ENCODE results near the gene TIMM22.
A peak's percentile ranks its signal among the peaks of the same experiment; 100 is the strongest.
"Not testable (repeated sequence)": the region's sequence is repeated elsewhere in the genome, so short reads cannot be mapped to it uniquely, and the experiment has no call there.

Gene TIMM22

DNA sequence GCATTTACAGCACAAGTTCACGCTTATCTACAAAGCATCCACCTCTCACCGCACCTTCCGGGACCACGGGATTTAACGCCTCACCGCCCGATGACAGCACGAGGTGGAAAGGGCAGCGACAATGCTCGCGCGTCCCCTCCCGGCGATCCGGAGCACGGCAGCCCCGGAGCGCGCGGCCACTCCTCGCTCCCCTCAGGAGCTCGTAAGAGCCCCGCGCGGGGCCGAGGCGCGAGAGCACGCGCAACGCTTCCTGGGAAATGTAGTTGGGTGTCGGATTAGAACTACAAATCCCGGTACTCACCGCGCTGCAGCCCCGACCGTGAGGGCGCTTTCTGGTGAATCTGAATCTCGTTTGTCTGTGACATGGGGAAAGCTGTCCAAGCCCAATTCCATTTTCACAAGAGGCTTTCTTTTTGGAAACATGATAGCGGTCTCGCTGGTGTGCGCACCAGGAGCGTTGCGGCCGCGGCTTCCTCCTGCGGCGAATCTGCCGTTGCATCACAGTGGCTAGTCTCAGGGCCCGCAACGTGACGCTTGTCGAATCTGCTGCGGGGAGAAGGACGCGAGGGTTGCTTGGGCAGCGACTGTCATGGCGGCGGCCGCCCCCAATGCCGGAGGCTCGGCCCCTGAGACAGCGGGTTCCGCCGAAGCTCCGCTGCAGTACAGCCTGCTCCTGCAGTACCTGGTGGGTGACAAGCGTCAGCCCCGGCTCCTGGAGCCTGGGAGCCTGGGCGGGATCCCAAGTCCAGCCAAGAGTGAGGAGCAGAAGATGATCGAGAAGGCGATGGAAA is at the start of gene TIMM22:
Gene TIMM22, plus strand, starts transcription at position 576 of the 791 bp plus-strand sequence. Its CDS starts 14 bp downstream, at position 590.
- peak; percentile 99 for DNase-seq

DNA sequence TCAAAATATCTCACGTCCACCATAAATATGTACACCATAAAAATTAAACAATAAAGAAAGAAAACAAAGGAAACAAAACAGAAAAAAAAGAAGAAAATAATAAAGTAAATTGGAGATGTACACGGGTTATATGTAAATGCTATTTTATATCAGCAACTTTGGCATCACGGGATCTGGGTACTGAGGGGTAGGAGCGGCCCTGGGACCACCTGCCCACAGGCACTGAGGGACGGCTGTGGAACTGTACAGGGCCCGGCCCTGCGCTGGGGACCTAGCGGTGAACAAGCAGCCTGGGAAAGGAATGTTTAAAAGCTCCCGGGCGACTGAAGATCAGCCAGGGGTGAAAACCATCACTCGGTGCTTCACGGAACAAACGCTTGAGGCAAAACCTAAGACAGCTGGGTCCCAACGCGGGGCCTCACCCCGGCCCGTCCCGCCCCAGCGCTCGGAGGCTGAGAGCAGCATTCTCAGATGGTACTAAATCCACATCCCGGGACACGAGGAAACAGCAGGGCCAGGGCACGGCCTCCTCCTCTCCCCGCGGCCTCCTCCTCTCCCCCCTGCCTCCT is 48.6 kb upstream of the TIMM22 start:
- DNase-seq = no peak

DNA sequence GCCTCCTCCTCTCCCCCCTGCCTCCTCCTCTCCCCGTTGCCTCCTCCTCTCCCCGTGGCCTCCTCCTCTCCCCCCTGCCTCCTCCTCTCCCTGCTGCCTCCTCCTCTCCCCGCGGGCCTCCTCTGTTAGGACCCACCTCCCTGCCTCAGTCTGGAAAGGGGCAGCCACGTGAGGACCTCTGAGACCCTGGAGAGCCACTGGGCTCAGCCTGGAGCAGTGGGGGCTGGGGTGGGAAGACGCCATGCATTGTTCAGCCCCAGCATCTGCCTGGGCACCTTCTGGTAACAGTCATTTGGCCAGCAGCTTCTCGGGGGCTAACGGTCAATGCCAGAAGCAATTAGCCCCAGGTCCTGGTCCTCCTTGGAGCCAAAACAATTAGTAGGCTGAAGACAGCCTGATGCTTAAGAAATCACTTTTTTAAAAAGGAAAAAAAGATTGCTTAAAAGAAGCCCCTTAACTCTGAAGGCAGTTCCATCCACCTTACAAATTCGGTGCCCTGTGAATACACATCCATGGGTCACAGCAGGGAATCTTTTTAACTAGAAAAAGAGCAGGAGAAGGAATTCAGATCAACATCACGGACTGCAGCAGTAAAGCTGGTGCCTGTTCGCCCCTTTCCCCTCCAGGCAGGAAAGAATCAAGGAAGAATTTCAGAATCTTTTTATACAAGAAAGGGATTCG is 47.2 kb upstream of the TIMM22 start:
- DNase-seq = no peak

DNA sequence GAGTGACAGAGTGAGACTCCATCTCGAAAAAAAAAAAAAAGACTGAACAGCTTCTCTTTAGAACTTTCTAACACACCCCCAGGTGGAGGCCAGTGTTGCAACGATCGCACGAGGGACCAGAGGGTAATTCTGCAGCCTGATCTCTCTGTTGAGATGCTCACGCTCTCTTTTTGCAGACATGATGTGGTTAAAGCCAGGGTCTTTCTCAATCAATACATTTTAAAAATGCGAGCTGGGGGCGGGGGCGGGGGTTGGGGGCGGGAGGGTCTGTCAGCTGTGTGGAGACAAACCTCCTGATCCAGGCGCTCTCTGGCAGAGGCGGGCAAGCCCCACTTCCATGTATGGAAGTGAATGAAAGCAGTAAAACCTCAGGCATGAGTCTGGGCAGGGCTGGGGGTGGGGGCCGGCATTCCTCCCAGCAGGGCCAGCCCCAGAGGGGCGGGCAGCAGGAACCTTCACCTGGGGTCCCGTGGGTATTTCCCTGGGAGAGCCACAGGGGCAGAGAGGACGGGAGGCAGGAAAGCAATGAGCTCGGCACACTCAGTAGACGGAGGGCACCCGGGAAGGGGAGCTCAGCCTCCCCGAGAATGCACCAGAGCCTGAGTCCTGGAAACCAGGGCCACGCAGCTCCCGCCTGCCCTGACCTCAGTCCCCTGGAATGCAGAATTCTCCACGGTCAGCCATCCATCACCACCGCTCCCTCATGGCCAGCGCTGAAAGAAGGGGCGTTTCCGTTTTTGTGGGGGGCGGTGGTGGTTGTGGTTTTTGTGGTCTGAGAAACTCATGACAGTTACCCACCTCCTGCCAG is 45.4 kb upstream of the TIMM22 start:
- peak; percentile 31 for DNase-seq

DNA sequence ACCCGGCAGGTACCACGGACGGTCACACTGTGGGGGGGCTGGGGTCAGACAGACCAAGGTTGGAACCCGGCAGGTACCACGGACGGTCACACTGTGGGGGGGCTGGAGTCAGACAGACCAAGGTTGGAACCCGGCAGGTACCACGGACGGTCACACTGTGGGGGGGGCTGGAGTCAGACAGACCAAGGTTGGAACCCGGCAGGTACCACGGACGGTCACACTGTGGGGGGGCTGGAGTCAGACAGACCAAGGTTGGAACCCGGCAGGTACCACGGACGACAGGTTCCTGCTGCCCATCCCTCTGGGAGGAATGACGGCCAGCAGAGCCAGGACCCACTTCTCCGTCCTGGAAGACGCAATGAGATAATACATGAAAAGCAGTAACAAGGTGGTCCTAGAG is 44.3 kb upstream of the TIMM22 start:
- DNase-seq = not testable (repeated sequence)

DNA sequence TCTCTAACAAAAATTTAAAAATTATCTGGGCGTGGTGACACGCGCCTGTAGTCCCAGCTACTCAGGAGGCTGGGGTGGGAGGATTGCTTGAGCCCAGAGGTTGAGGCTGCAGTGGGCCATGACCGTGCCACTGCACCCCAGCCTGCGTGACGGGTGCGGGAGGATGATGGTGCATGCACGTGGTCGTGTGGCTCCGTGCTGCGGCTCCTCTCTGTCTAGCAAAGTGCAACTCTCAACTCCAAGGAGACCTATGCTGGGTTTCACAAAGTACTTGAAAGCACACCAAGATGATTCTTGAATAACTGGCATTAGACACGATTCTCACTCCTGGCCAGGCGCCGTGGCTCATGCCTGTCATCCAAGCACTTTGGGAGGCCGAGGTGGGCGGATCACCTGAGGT is 43.2 kb upstream of the TIMM22 start:
- DNase-seq = no peak

DNA sequence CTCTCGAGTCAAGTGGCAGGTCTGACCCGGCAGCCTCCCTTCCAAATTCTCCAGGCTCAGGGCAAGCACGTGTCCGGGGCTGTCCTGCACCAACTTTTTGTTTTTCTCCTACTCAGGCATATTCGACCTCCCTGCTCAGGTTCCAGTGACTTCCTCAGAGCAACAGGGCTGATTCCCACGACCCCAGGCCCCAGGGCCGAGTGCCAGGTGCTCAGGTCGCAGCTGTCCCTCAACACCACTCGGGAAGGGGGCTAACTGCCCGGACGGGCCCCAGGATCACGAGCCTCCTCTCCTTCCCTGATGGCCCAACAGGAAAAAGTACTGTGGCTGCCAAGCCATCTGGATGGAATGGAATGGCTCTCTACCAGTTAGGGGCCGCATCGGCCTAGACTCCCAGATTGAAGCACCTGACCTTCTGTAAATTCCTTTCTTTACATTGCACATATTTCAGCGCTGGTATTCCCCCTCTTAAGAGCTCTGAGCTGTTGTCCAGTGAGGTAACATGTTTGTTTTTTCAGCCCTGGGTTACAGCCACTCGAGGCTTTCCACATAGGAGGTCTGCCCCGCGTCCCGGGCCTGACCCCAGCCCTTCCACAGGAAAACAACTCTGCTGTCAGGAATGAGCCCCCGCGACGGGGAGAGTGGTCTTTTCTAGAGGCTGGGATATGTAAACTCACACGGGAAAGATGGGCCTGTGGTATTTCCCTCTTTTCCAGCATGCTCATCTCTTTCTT is 42.3 kb upstream of the TIMM22 start:
- no peak for DNase-seq

DNA sequence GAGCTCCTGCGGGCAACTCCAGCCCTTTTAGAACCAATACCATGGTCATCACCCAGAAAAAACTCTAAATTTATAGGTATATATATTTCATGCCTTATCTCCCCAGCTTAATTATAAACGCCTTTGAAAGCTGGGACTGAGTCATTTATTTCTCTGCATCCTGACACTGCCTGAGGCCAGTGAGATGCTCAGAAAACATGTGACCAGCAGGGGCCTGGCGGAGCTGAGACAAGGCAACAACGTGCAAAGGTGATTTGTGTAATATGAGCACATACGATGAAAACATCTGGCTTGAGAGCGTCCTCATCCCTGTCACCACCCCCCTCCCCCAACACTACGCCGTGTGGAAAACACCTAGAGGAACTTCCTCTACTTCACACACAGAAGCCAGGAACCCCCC is 40.0 kb upstream of the TIMM22 start:
- no peak for DNase-seq

DNA sequence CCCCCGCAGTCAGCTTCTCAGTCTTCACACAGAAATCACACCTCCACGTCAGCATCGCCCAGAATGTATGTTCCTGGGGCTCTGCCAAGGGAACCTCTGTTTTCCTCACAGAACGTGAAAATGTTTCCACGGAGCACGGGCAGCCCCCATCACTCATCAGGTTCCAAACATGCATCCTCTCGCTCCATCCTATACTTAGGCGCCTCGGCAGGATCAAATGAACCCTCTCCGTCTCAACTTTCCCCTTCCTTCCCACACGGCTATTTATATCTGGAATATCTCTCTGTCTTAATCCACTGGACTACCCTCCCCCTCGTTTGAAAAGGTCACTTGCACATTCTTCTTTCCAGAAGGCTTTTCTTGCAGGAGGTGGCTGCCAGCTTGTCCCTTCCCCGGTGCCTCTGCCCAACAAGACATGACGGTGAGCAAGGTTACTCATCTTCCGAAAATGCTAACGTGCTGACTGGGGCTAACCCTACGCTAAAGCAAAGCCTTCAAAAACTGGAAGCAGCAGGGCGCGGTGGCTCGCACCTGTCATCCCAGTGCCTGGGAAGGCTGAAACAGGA is 39.0 kb upstream of the TIMM22 start:
- no peak for DNase-seq

DNA sequence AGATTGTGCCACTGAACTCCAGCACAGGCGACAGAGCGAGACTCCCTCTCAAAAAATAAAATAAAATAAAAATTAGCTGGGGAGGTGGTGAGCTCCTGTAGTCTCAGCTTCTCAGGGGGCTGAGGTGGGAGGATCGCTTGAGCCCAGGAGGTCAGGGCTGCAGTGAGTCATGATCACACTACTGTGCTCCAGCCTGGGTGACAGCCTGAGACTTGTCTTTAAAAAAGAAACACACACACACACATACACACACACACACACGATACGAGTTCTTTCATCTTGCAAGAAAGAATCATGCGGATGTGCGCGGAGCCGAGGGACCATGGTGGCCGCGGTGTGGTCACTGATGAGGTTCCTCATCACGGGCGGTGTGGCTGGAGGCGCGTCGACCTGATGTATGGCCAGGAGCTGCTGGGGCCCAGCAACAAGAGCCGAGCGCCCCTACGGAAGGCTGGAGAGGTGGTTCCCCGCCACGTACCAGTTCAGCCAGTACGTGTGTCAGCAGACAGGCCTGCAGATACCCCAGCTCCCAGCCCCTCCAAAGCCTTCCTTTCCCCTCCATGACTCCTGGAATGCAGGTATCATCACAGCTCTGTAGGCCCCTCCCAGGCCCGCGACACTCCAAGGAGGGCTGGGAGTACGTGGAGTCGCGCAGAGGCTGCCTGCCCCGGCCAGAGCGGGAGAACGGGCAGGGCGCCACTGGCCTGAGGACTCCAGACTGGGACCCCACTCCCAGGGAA is 38.0 kb upstream of the TIMM22 start:
- DNase-seq = no peak

DNA sequence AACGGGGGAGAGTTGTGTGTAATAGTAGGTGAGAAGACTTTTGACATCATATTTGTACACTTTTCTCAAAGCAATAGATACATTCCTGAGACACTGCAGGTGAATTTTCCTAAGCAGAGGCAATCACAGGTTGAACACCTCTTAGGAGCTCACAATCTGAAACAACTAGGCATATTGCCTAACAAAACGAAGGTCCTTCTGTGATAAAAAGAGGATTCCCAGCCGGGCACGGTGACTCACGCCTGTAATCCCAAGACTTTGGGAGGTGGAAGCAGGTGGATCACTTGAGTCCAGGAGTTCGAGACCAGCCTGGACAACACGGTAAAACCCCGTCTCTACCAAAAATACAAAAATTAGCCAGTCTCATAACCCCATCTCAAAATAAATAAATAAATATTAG is 34.8 kb upstream of the TIMM22 start:
- no peak for DNase-seq

DNA sequence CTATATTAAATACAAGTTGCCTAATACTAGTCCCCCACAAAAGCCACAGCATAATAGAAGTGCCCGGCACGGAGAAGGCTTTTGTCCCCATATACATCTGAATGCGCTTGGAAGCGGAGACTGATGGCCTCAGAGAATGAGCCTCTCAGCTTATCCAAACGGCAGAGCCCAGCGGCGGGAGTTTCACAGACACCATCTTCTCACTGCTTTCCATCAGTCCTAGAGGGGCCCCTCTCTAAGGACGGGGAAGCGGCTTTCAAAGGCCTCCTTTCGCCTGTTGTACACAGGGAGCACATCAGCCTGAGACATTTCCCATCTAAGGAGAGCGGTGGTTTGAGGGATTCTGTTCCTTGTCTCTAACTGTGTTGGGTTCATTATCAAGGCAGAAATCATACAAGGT is 34.3 kb upstream of the TIMM22 start:
- no peak for DNase-seq

DNA sequence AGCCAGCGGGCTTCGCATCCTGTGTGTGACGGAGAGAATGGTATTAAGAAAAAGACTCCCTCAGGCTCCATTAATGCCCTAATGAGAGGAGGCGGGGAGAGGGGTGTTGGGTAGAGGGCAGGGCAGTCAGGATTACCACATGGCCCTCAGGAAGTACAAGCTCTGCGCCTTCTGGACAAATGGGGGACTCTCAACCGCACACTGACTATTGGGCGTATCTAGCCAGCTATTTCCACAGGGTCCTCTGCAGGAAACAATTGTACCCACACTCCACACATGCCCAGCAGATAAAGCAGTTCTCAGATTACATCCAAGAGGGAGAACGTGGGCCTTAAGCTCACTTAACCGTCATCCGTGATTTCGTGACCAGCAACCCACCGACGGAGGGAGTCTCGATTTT is 32.1 kb upstream of the TIMM22 start:
- DNase-seq = peak; percentile 20

DNA sequence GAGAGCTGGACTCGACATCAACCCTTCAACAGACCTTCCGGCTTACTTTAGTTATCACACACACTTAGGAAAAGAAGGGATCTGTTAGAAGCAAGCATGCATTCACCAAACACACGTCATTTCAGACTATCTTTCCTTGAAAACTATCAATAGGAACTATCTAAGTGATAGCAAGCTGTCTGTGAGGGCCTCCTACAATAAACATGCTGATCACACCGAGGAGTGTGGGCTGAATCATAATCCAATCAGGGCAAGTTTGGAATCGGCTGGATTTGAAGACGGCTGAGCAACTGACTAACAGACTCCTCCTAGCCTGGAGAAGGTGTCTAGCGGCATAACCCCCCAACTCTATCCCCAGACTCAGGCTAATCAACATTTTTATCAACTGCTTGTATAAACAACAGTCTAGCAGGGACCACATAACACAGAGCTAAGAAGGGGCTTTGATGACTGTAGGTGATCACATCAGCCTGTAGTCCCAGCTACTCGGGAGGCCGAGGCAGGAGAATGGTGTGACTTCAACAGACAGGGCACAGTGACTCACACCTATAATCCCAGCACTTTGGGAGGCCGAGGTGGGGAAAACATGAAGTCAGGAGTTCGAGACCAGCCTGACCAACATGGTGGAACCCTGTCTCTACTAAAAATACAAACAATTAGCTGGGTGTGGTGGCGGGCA is 31.5 kb upstream of the TIMM22 start:
- DNase-seq = no peak

DNA sequence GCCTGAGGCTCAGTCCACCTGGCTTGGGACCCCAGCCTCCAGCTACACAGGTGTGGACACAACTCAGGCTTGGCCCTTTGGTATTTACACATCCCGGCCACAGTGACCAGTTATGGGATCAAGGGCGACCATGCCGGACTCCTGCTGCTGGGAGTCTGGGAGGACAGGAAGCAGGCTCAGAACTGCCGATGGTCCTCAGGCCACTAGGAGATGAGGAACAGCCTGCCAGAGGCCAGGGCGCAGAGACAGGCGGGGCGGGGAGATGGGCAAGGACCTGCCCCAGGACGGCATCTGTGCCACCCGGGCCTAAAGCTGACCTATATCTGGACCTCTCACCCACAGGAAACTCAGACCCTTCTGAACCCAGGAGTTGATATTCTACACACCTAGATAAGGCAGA is 29.8 kb upstream of the TIMM22 start:
- DNase-seq = no peak

DNA sequence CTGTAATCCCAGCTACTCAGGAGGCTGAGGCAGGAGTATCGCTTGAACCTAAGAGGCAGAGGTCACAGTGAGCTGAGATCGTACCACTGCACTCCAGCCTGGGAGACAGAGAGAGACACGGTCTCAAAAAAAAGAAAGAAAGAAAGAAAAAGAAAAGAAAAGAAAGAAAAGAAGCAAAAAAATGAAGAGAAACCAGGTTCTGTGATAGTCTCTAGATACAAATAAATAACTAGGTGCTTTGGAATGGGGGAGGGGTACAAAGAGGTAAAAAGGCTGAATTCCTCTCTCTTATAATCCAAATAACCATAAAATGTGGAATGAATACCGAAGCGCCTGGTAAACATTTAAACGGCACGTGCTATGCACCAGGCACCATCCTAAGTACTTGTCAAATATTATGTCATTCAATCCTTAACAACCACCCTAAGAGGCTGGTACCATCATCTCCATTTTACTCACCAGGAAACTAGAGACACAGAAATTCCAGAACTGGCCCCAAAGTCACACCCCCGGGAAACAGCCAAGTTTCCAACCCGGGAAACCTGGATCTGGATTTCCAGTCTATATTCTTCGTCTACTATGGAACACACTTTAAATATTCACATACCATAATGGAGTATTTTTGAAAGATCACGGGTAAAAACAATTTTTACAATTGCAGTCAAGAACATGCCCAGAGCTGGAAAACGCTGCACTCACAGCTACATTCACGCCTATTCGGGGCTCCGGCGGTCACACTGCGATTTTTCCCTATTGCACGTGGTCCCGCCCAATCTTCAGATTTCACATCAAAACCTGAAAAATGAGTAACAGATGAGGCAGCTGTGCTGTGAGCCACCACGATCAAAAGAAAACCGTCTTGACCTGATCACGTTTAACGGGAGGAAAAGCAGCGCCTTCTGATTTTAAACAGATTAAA is 27.9 kb upstream of the TIMM22 start:
- no peak for DNase-seq

DNA sequence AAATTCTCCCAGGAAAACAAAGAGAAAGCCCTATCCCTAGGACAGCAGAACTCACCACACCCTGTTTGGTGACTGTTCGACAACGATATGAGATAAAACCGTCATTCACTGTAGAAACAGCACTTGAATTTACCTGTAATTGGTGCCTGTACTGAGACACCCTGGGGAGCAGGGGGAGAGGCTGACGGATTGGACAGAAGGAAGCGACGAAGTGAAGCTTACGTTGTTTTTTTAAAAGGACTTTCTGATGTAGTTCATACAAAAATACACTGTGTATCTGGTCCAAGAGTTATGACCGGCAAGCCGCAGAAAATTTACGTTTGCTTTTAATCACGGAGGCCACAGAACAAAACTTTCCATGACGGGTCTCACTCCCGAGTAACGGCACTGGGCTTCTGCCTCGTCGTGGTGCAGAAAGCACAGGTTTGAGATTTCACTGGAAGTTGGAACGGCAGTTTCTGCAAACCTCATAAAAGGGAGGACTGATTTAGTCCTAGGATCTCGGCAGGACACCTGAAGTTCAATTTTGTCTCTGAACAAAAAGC is 27.0 kb upstream of the TIMM22 start:
- DNase-seq = peak; percentile 21

DNA sequence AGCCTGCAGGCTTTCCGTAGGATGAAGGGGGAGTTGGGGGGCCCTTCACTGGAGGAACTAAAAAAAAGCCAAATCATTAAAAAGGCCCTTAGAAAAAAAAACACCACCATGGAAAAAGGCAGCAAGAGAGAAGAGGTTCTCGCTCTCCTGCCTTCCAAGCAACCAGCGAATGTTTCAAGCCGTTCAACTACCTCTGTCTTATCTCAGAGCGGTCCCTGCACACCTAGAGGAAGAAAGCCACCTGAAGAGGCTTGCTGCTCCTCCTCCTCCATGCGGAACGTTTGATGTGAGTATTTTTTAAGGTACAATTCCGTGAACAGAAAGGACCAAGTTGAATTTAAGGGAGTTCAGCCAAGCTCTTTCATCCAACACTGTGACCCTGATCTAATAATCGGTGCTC is 26.6 kb upstream of the TIMM22 start:
- DNase-seq = no peak

DNA sequence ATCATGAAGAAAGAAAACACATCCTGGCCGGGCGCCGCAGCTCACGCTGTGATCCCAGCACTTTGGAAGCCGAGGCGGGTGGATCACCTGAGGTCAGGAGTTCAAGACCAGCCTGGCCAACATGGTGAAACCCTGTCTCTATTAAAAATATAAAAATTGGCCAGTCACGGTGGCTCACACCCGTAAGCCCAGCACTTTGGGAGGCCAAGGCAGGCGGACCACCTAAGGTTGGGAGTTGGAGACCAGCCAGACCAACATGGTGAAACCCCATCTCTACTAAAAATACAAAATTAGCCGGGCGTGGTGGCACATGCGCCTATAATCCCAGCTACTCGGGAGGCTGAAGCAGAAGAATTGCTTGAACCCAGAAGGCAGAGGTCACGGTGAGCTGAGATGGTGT is 25.1 kb upstream of the TIMM22 start:
- DNase-seq = not testable (repeated sequence)

All from hematopoietic multipotent progenitor cell treated with erythropoietin and hydrocortisone succinate and interleukin-3 and kit ligand, for 4 days (in vitro differentiated cells).